Measurements from ENCODE around the gene LENG1. TPM values are rescaled to one million over a fixed set of nuclear protein-coding genes. Genes with fewer than 3 reads are reported as not detected.

The LENG1 gene
- total and polyA plus RNA-seq, 9 of the 15 experiments (the other 6 are each of a cell fraction or from before 2014, with no cell fraction given), result 0.30 to 10.5 (median 4.7) TPM

GRCh38 chr19:54160182-54160811 is 776 bp upstream of the LENG1 start:
- peak overlapping the region; percentile 95 for H3K4me2 ChIP-seq (ENCODE audit: insufficient read depth, low read length)
- peaks cover 18% of the 10 kb centered on the region; the same call in 2 of the 3 replicates for H3K79me2 ChIP-seq (ENCODE audit: control insufficient read depth, insufficient read depth, low read length)
- under 1% methylated on average over 25 of the region's 28 CpGs for WGBS (ENCODE audit: insufficient coverage, low coverage, missing lambda C conversion rate)
- in situ Hi-C loops (cut with MboI) (loop anchor here (5.0 kb wide), 1 partner anchor 67 kb away; no protein-coding TSS in a partner anchor), intact Hi-C loops (cut with micrococcal nuclease) (no loop called here)
- peak overlapping the region; percentile 97 for H2AFZ ChIP-seq (ENCODE audit: low read depth, low read length)
- FAIRE-seq (peak; percentile 57), DNase-seq (ENCODE audit: extremely low read depth in 1 of 4, low spot score in 3 of 4) (peak in 3 of 4 experiments; percentile 50 to 57 (median 57)), ATAC-seq (no peak)
- H3K9ac ChIP-seq (ENCODE audit: insufficient read depth in 1 of 2, low read depth in 2 of 2, low read length in 2 of 2), result peak overlapping the region; percentile 84 to 94
- H3K27ac ChIP-seq (ENCODE audit: extremely low read depth, low read depth, low read length), result peak overlapping the region; percentile 81
- peak overlapping the region; percentile 69 for H3K4me3 ChIP-seq
- peaks cover 30% of the 10 kb centered on the region for H3K36me3 ChIP-seq (ENCODE audit: control insufficient read depth, insufficient read depth, low read length)
- CTCF ChIA-PET (ENCODE audit: low intra/inter-chr PET ratio), result no interaction called here
- no peaks in the 10 kb centered on the region for H3K9me3 ChIP-seq (replicated peaks; ENCODE audit: control insufficient read depth, insufficient read depth, low read depth, low read length)
- 0 out of 2 replicates have a peak, but pooled peaks cover 7% of the 10 kb centered on the region for H4K20me1 ChIP-seq (replicated peaks; ENCODE audit: control insufficient read depth, insufficient read depth, low read length)
- no peaks in the 10 kb centered on the region for H3K27me3 ChIP-seq (ENCODE audit: control insufficient read depth in 2 of 2, insufficient read depth in 2 of 2, low read length in 2 of 2)
- no peaks in the 10 kb centered on the region for H3K9me1 ChIP-seq (ENCODE audit: control insufficient read depth, insufficient read depth, low read length)
- peaks cover 21 to 50% of the 10 kb centered on the region in 2 experiments for H3K4me1 ChIP-seq (replicated peaks in 1 of 2; ENCODE audit: control insufficient read depth in 2 of 2, insufficient read depth in 2 of 2, low read length in 2 of 2)
- POLR2A ChIA-PET, result interaction anchor here (0.6 to 3.1 kb wide), 9 partner anchors 10 to 97 kb away, joined by 3 to 18 read pairs (median 5); partner anchors contain the start of genes CNOT3, LILRB5, MBOAT7 and PRPF31
- BruUV-seq (replicated peaks), result TSS peak; percentile 90
- TF ChIP-seq KDM5B (IDR thresholded peaks at IDR 0.05; ENCODE audit: insufficient replicate concordance, low read depth, low read length) (peak; percentile 92), ZKSCAN1 (IDR thresholded peaks at IDR 0.05; ENCODE audit: low read depth, low read length) (peak; percentile 29; the same call in 1 of the 2 replicates), TEAD1 (CRISPR knock-in tag; IDR thresholded peaks at IDR 0.05) (peak in 1 of 2 experiments; percentile 52; a peak in 1 of 4 replicates), NR2C1 (IDR thresholded peaks at IDR 0.05) (peak; percentile 41; the same call in 1 of the 2 replicates), NR2C1 (tag; IDR thresholded peaks at IDR 0.05) (peak; percentile 42; the same call in 1 of the 2 replicates), ZNF316 (IDR thresholded peaks at IDR 0.05) (no peak), POLR2B (IDR thresholded peaks at IDR 0.05; ENCODE audit: low read depth, partially characterized antibody) (peak; percentile 60), TBP (optimal IDR thresholded peaks at IDR 0.05; ENCODE audit: low read depth, low read length) (peak; percentile 28), FOXJ3 (CRISPR knock-in tag; IDR thresholded peaks at IDR 0.05) (no peak), ZBTB7A (IDR thresholded peaks at IDR 0.05; ENCODE audit: borderline replicate concordance, control insufficient read depth, low read depth, low read length) (peak; percentile 70; the same call in 1 of the 2 replicates), EGR1 (conservative IDR thresholded peaks at IDR 0.05) (peak; percentile 53), ZFP36 (IDR thresholded peaks at IDR 0.05; ENCODE audit: low read depth, low read length, partially characterized antibody) (peak; percentile 72), GTF2E2 (tag; IDR thresholded peaks at IDR 0.05) (no peak; the same call in 1 of the 2 replicates), JUN (IDR thresholded peaks at IDR 0.05; ENCODE audit: borderline replicate concordance, low read depth, low read length) (no peak), JUN (CRISPR knock-in tag; IDR thresholded peaks at IDR 0.05; ENCODE audit: borderline replicate concordance) (0 out of 2 replicates have a peak, but pooled peaks have one; percentile 38), NCOA4 (IDR thresholded peaks at IDR 0.05; ENCODE audit: partially characterized antibody) (no peak), ZNF511 (CRISPR knock-in tag; IDR thresholded peaks at IDR 0.05) (0 out of 2 replicates have a peak, but pooled peaks have one; percentile 67), ARHGAP35 (IDR thresholded peaks at IDR 0.05; ENCODE audit: partially characterized antibody) (peak; percentile 75), NR2C2 (CRISPR knock-in tag; IDR thresholded peaks at IDR 0.05) (no peak), NR2C2 (tag; IDR thresholded peaks at IDR 0.05) (0 out of 2 replicates have a peak, but pooled peaks have one; percentile 24)
- TF ChIP-seq, protein P1, sequence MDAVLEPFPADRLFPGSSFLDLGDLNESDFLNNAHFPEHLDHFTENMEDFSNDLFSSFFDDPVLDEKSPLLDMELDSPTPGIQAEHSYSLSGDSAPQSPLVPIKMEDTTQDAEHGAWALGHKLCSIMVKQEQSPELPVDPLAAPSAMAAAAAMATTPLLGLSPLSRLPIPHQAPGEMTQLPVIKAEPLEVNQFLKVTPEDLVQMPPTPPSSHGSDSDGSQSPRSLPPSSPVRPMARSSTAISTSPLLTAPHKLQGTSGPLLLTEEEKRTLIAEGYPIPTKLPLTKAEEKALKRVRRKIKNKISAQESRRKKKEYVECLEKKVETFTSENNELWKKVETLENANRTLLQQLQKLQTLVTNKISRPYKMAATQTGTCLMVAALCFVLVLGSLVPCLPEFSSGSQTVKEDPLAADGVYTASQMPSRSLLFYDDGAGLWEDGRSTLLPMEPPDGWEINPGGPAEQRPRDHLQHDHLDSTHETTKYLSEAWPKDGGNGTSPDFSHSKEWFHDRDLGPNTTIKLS (IDR thresholded peaks at IDR 0.05; ENCODE audit: borderline replicate concordance, low read depth), result 0 out of 2 replicates have a peak, but pooled peaks have one; percentile 12

All from K562 (cell line).